Measurements from ENCODE around the gene EID2B. TPM values are rescaled to one million over a fixed set of nuclear protein-coding genes. Genes with fewer than 3 reads are reported as not detected.

EID2B gene
- polyA plus RNA-seq, 2 of the 4 experiments (the other 2 are of a cell fraction): 9.3 to 10.9 TPM

DNA sequence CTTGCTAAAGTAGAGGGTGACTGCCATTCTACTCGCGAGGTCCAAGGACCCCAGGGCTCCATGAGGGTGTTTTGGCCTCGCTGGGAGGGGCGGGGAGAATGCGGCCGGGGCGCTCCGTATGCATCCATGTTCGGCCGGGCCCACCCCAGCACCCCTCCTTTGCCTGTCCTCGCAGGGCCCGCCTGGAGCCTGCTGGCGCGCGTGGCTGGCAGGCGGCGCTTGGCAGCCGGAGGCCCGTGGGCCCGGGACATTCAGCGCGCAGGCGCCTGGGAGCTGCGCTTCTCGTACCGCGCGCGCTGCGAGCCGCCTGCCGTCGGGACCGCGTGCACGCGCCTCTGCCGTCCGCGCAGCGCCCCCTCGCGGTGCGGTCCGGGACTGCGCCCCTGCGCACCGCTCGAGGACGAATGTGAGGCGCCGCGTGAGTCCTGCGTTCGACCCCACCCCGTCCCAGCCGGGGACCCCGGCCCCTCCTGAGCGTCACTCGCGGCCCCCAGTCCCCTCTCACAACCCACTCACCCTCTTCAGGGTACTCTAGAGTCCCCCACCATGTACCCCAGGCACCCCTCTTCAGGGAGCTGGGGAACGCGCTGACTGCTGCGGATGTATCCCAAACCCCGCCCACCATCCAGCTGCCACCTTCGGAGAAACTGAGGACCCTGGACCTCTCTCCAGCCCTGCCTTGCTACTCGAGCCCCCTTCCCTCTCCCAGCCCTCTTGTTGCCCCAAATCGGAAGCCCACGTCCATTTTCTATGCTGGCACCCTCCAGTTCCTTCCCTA, 29.8 kb downstream of the EID2B start (continued):
- TF ChIP-seq, protein P1, sequence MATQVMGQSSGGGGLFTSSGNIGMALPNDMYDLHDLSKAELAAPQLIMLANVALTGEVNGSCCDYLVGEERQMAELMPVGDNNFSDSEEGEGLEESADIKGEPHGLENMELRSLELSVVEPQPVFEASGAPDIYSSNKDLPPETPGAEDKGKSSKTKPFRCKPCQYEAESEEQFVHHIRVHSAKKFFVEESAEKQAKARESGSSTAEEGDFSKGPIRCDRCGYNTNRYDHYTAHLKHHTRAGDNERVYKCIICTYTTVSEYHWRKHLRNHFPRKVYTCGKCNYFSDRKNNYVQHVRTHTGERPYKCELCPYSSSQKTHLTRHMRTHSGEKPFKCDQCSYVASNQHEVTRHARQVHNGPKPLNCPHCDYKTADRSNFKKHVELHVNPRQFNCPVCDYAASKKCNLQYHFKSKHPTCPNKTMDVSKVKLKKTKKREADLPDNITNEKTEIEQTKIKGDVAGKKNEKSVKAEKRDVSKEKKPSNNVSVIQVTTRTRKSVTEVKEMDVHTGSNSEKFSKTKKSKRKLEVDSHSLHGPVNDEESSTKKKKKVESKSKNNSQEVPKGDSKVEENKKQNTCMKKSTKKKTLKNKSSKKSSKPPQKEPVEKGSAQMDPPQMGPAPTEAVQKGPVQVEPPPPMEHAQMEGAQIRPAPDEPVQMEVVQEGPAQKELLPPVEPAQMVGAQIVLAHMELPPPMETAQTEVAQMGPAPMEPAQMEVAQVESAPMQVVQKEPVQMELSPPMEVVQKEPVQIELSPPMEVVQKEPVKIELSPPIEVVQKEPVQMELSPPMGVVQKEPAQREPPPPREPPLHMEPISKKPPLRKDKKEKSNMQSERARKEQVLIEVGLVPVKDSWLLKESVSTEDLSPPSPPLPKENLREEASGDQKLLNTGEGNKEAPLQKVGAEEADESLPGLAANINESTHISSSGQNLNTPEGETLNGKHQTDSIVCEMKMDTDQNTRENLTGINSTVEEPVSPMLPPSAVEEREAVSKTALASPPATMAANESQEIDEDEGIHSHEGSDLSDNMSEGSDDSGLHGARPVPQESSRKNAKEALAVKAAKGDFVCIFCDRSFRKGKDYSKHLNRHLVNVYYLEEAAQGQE (IDR thresholded peaks at IDR 0.05): no peak
- no peak for TF ChIP-seq CEBPB (IDR thresholded peaks at IDR 0.05)
- TF ChIP-seq NFE2L2 (conservative IDR thresholded peaks at IDR 0.05; ENCODE audit: low read length): no peak
- TF ChIP-seq, protein P2, sequence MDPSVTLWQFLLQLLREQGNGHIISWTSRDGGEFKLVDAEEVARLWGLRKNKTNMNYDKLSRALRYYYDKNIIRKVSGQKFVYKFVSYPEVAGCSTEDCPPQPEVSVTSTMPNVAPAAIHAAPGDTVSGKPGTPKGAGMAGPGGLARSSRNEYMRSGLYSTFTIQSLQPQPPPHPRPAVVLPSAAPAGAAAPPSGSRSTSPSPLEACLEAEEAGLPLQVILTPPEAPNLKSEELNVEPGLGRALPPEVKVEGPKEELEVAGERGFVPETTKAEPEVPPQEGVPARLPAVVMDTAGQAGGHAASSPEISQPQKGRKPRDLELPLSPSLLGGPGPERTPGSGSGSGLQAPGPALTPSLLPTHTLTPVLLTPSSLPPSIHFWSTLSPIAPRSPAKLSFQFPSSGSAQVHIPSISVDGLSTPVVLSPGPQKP (IDR thresholded peaks at IDR 0.05; ENCODE audit: low read depth, low read length): no peak
- no peak for TF ChIP-seq POLR2A (IDR thresholded peaks at IDR 0.05; ENCODE audit: low read length)
- no peak for TF ChIP-seq KDM5A (IDR thresholded peaks at IDR 0.05)
- TF ChIP-seq ZFP36 (IDR thresholded peaks at IDR 0.05; ENCODE audit: borderline replicate concordance, partially characterized antibody): no peak
- TF ChIP-seq CHD2 (IDR thresholded peaks at IDR 0.05; ENCODE audit: low read length, partially characterized antibody): no peak
- TF ChIP-seq CBX8 (IDR thresholded peaks at IDR 0.05): no peak
- no peak for TF ChIP-seq SREBF2 (IDR thresholded peaks at IDR 0.05)
- no peak for TF ChIP-seq ZC3H11A (IDR thresholded peaks at IDR 0.05)
- no peak for TF ChIP-seq HOXA7 (CRISPR knock-in tag; IDR thresholded peaks at IDR 0.05)
- TF ChIP-seq, protein P3, sequence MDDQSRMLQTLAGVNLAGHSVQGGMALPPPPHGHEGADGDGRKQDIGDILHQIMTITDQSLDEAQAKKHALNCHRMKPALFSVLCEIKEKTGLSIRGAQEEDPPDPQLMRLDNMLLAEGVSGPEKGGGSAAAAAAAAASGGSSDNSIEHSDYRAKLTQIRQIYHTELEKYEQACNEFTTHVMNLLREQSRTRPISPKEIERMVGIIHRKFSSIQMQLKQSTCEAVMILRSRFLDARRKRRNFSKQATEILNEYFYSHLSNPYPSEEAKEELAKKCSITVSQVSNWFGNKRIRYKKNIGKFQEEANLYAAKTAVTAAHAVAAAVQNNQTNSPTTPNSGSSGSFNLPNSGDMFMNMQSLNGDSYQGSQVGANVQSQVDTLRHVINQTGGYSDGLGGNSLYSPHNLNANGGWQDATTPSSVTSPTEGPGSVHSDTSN (IDR thresholded peaks at IDR 0.05): no peak
- no peak for TF ChIP-seq RNF2 (IDR thresholded peaks at IDR 0.05; ENCODE audit: borderline replicate concordance, low read depth)
- TF ChIP-seq ZNF302 (CRISPR knock-in tag; IDR thresholded peaks at IDR 0.05): no peak
- no peak for TF ChIP-seq HDAC2 (IDR thresholded peaks at IDR 0.05)
- no peak for TF ChIP-seq PHF8 (IDR thresholded peaks at IDR 0.05; ENCODE audit: borderline replicate concordance, low read depth)
- TF ChIP-seq HOXB13 (CRISPR knock-in tag; IDR thresholded peaks at IDR 0.05; ENCODE audit: low read depth): peak; percentile 96
- TF ChIP-seq ESRRA (IDR thresholded peaks at IDR 0.05; ENCODE audit: borderline replicate concordance, low read length): no peak; the same call in 1 of the 2 replicates
- TF ChIP-seq ZSCAN20 (CRISPR knock-in tag; IDR thresholded peaks at IDR 0.05): peak; percentile 76; the same call in 1 of the 2 replicates
- peak in 1 of 2 experiments; percentile 58; a peak in 4 of 5 replicates for TF ChIP-seq RAD21 (conservative IDR thresholded peaks at IDR 0.05 in 1 of 2, IDR thresholded peaks at IDR 0.05 in 1 of 2)
- TF ChIP-seq FOXS1 (CRISPR knock-in tag; IDR thresholded peaks at IDR 0.05): peak; percentile 92
- 0 out of 5 replicates have a peak, but pooled peaks of 1 of the 2 experiments have one; percentile 20 for TF ChIP-seq JUN (IDR thresholded peaks at IDR 0.05)
- no peak for TF ChIP-seq NR3C1 (IDR thresholded peaks at IDR 0.05)
- TF ChIP-seq MAZ (IDR thresholded peaks at IDR 0.05; ENCODE audit: borderline replicate concordance, low read depth, low read length): peak; percentile 80; the same call in 1 of the 2 replicates
- TF ChIP-seq MYC (IDR thresholded peaks at IDR 0.05; ENCODE audit: borderline replicate concordance, low read length): peak; percentile 94
- TF ChIP-seq, protein P4, sequence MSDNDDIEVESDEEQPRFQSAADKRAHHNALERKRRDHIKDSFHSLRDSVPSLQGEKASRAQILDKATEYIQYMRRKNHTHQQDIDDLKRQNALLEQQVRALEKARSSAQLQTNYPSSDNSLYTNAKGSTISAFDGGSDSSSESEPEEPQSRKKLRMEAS (IDR thresholded peaks at IDR 0.05): peak; percentile 99
- peak; percentile 16; the same call in 1 of the 2 replicates for TF ChIP-seq BHLHE40 (IDR thresholded peaks at IDR 0.05; ENCODE audit: low read depth, low read length)
- TF ChIP-seq, protein P5, sequence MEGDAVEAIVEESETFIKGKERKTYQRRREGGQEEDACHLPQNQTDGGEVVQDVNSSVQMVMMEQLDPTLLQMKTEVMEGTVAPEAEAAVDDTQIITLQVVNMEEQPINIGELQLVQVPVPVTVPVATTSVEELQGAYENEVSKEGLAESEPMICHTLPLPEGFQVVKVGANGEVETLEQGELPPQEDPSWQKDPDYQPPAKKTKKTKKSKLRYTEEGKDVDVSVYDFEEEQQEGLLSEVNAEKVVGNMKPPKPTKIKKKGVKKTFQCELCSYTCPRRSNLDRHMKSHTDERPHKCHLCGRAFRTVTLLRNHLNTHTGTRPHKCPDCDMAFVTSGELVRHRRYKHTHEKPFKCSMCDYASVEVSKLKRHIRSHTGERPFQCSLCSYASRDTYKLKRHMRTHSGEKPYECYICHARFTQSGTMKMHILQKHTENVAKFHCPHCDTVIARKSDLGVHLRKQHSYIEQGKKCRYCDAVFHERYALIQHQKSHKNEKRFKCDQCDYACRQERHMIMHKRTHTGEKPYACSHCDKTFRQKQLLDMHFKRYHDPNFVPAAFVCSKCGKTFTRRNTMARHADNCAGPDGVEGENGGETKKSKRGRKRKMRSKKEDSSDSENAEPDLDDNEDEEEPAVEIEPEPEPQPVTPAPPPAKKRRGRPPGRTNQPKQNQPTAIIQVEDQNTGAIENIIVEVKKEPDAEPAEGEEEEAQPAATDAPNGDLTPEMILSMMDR (IDR thresholded peaks at IDR 0.05): peak; percentile 99
- peak; percentile 93 for TF ChIP-seq TP53 (CRISPR knock-in tag; IDR thresholded peaks at IDR 0.05)
- TF ChIP-seq FOSL2 (IDR thresholded peaks at IDR 0.05): no peak
- no peak for TF ChIP-seq FOSL2 (CRISPR knock-in tag; IDR thresholded peaks at IDR 0.05)
